OCI-LY3 (cell line): ENCODE measurements around the gene VPS13D.

ENCODE experiments used
- EZH2phosphoT487 ChIP-seq: fragments of 200-600 bp; shearing (Covaris generic); IDR thresholded peaks from 2 replicates; pipeline ENCODE4 v1.6.1; 2018; ENCODE audit warnings: antibody characterized with exemption, mixed run types, low read depth
- TF ChIP-seq, protein P1 (sequence below): fragments of 200-600, 300-600 bp; sonication (generic); IDR thresholded peaks from 2 replicates; pipeline ENCODE4 v1.5.1; 2014; ENCODE audit warnings: antibody characterized with exemption, low read length, low read depth

DNA sequence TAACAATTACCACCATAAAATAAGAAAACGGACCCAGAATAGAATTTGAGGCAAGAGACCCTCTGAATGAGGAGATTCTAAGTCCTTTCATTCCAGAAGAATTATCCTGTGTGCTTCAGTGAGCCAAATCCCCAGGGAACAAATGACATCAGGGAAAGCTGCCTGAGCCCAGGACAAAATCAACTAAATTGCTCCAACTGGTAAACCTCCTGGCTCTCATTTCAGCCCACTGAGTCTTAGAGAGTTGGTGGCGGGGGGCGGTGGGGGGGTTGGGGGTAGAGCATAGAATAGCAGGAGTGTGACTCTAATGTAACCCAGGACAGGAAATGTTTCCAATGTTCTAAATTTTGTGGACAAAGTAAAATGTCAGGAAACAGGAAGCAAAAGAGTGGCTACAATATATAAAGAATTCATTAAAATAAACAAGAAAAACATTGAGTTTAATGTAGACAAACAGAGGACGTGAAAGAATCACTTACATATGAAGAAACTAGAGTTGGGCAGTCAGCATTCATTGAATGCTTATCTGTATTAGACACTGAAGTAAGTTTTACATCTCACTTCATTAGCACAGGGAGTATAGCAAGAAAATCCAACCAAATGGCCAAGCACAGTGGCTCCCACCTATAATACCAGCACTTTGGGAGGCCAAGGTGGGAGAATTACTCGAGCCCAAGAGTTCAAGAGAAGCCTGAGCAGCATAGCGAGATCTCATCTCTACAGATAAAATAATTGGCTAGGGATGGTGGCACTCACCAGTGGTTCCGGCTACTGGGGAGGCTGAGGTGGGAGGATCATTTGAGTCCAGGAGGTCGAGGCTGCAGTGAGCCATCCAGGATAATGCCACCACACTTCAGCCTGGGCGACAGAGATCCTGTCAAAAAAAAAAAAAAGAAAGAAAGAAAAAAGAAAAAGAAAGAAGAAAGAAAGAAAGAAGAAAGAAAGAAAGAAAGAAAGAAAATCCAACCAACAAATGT lies 313.1 kb downstream of the VPS13D start:
- no peak for TF ChIP-seq EZH2phosphoT487
- TF ChIP-seq, protein P1, sequence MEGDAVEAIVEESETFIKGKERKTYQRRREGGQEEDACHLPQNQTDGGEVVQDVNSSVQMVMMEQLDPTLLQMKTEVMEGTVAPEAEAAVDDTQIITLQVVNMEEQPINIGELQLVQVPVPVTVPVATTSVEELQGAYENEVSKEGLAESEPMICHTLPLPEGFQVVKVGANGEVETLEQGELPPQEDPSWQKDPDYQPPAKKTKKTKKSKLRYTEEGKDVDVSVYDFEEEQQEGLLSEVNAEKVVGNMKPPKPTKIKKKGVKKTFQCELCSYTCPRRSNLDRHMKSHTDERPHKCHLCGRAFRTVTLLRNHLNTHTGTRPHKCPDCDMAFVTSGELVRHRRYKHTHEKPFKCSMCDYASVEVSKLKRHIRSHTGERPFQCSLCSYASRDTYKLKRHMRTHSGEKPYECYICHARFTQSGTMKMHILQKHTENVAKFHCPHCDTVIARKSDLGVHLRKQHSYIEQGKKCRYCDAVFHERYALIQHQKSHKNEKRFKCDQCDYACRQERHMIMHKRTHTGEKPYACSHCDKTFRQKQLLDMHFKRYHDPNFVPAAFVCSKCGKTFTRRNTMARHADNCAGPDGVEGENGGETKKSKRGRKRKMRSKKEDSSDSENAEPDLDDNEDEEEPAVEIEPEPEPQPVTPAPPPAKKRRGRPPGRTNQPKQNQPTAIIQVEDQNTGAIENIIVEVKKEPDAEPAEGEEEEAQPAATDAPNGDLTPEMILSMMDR = no peak
